NCI-H187 (cell line): Measurements from ENCODE around the gene SDE2.
"Not testable (repeated sequence)": the region's sequence is repeated elsewhere in the genome, so short reads cannot be mapped to it uniquely, and the experiment has no call there.

Source experiments
- DNase-seq, 2 experiments: peaks; one replicate each; lab custom pipeline; 2025; lab: John Stamatoyannopoulos, UW

Gene SDE2

GRCh38 chr1:225975146-225975545, 24.0 kb downstream of the SDE2 start:
- DNase-seq = not testable (repeated sequence)

DNA sequence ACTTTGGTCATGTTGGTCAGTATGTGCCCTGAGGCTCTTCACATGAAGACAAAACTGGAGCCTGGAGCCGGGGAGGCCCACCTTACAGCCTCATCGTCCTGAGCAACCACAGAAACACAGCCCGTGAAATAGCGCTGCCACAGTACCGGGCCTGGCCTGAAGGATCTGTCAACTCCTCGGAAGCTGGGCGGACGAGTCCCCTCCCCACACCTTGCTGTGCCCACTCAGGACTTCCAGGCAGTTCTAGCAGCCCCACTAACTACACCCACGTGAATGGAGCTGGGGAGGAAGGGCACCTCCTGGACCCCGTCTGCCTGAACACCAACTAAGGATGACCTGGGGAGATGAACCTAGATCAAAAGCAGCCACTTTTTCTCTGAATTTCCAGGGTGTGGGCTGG, 24.7 kb downstream of the SDE2 start:
- no peak for DNase-seq

- peak; percentile 22 to 51 for DNase-seq
Observed at GRCh38 chr1:225973158-225973557, 26.0 kb downstream of the SDE2 start.

DNA sequence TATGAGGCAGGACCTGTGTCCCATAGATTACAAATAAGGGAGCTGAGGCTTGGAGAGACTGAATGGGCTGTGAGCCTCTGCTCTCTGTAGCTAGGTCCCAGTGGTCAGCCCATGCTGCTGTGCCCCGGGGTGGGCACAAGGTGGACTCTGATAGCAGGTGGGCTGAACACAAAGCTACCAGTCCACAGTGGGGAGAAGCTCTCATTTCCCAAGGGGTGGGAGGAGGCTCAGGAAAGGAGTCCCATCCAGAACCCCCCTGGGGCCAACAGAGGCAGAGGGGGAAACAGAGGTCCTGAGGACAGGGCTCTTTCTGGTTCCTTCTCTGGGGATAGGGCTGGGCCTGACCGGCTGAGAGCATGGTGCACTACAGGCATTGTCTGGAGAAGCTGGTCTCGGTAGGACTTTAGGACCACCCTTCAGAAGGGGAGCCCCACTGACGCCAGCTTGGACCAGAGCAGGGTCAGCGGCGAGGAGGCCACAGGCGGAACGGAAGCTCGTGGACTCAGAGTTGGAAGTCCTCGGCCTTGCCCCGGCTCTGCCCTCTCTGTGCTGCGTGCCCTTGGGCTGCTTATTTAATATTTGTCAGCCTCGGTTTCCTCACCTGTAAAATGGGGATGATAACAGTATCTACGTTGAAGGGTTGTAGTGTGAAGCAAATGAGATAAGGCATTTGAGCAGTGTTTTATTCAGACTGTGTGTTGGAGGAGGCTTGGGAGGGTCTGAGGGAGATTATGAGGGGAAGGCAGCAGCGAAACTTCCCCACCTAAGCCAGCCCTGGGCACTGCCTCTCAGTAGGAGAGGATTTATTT, 26.6 kb downstream of the SDE2 start:
- DNase-seq = no peak

DNA sequence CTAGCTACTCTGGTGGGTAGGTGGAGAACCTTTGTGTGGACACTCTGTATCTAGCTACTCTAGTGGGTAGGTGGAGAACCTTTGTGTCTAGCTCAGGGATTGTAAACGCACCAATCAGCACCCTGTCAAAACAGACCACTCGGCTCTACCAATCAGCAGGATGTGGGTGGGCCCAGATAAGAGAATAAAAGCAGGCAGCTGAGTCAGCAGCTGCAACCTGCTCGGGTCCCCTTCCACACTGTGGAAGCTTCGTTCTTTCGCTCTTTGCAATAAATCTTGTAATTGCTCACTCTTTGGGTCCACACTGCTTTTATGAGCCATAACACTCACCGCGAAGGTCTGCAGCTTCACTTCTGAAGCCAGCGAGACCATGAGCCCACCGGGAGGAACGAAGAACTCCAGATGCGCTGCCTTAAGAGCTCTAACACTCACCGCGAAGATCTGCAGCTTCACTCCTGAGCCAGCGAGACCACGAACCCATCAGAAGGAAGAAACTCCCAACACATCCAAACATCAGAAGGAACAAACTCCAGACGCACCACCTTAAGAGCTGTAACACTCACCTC, 28.5 kb downstream of the SDE2 start:
- not testable (repeated sequence) for DNase-seq

DNA sequence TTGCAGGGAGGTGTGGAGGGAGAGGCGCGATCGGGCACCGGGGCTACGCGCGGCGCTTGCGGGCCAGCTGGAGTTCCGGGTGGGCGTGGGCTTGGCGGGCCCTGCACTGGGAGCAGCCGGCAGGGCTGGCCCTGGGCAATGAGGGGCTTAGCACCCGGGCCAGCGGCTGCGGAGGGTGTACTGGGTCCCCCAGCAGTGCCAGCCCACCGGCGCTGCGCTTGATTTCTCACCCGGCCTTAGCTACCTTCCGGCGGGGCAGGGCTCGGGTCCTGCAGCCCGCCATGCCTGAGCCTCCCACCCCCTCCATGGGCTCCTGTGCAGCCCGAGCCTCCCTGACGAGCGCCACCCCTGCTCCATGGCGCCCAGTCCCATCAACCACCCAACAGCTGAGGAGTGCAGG, 29.4 kb downstream of the SDE2 start:
- not testable (repeated sequence) for DNase-seq

DNA sequence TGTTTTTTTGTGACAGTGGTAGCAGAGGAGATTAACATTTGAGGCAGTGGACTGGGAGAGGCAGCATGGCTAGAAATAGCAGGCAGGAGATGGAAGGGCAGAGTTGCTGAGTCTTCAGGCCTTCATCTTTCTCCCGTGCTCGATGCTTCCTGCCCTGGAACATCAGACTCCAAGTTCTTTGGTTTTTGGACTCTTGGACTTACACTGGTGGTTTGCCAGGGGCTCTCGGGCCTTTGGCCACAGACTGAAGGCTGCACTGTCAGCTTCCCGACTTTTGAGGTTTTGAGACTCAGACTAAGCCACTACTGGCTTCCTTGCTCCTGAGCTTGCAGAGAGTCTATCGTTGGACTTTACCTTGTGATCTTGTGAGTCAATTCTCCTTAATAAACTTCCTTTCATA, 33.9 kb downstream of the SDE2 start:
- DNase-seq = no peak

DNA sequence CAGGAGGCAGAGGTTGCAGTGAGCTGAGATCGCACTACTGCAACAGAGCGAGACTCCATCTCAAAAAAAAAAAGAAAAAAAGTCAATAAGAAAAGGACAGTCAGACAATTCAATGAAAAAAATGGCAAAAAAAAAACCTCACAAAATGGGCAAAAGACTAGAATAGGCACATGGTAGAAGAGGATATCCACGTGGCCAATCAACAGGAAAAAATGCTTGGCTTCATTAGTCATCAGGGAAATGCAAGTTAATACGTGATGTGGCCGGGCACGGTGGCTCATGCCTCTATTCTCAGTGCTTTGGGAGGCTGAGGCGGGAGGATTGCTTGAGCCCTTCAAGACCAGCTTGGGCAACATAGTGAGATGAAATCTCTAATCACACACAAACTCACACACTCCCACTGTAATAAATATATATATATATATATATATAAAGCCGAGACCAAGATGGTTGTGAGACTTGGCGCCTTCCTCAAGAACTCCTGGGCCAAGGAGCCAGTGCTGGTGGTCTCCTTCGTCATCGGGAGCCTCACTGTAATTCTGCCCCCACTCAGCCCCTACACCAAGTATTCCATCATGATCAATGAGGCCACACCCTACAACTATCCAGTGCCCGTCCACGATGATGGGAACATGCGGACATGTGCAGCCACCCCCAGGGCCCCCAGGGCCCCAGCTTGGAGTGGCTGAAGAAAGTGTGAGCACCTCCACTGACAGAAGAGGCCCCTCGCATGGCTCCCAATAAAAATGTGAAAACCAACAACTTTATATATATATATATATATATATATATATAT, 35.2 kb downstream of the SDE2 start:
- no peak for DNase-seq

DNA sequence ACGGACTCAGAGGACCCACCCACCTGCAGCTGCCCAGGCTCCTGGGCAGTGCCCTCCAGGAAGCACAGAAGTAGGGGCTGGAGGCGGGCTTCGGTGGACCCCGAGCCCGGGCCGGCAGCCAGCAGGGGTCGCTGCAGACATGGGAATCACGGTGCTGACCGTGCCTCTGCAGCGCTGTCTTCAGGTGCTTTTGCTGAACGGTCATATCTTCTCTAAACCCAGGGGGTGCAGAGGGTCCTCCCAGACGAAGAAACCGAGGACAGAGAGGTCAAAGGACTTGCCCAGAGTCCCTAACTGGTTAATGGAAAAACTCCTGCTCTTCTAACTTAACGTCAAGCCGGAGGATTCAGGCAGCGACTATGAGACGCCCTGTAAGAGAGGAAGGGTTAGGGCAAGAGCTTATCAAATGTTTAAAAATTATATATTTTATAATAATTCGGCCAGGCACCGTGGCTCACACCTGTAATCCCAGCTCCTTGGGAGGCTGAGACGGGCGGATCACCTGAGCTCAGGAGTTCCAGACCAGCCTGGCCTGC, 36.6 kb downstream of the SDE2 start:
- DNase-seq = no peak

DNA sequence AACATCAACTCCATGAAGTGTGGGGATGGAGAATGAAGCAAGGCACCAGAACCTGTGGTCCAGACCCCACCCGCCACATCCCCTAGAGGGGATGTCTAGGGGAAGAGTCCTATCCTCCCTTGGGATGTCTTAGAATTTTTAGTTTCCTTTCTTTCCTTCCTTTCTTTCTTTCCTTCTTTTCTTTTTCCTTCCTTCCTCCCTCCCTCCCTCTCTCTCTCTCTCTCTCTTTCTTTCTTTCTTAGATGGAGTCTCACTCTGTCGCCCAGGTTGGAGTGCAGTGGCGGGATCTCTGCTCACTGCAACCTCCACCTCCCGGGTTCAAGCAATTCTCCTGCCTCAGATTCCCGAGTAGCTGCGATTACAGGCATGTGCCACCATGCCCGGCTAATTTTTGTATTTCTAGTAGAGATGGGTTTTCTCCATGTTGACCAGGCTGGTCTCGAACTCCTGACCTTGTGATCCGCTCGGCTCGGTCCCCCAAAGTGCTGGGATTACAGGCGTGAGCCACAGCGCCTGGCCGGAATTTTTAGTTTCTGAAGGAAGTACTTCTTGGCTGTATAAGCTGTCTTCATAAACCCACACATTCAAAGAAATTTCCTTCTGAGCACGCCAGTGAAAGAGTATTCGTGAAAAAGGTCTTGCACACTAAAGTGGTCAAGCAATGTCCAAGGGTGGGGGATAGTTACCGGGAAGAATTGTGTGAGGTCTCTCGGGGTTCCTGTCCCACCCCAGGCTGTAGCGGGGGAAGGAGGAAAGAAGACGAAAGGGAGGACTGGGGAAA, 37.3 kb downstream of the SDE2 start:
- no peak for DNase-seq

DNA sequence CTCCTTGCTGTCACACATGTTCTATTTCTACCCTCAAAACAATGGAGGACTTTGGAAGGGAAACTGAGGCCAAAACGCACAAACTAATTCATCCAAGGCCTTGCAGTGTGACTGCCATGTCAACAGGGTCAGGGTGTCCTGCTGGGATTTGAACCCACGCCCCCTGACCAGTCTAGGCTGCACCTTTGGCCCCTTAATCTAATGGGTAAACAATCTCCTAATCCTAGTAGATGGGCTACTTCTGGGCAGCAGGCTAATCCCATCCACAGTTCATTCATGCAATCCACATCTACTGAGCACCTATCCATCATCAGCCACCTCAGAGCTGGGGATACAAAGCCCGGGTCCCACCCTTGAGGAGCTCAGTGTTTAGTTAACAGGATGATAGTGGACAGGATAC, 41.1 kb downstream of the SDE2 start:
- no peak for DNase-seq

DNA sequence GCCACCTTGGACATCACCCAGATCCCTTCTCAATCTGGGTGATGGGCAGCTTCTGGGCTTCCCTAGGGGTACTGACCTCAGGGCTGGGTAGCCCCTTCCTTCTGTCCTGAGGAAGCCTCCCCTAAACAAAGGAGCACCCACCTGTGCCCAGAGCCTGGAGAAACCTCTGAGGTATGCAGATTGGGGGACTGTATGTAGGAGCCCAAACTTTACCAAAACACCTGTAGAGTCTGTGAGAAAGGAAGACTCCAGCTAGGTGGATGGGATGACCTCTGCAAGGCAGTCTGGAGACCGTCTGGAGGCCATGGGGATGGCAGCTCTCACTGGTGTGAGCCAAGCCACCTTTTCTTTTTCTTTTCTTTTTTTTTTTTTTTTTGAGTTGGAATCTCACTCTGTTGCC, 44.4 kb downstream of the SDE2 start:
- no peak for DNase-seq

DNA sequence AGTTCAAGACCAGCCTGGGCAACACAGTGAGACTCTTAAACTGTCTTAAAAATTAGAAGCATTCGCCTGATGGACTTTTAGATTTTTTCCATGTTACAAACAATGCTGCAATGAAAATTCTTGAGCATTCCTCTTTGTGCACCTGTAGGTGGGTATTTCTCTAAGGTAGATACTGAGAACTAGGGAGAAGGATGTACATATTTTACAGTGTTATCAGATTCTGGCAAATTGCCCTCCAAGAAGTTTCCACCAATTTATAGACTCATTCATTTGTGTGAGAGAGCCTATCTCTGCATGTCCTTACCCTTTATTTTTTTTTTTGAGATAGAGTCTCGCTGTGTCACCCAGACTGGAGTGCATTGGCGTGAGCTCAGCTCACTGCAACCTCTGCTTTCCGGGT, 45.8 kb downstream of the SDE2 start:
- no peak for DNase-seq

DNA sequence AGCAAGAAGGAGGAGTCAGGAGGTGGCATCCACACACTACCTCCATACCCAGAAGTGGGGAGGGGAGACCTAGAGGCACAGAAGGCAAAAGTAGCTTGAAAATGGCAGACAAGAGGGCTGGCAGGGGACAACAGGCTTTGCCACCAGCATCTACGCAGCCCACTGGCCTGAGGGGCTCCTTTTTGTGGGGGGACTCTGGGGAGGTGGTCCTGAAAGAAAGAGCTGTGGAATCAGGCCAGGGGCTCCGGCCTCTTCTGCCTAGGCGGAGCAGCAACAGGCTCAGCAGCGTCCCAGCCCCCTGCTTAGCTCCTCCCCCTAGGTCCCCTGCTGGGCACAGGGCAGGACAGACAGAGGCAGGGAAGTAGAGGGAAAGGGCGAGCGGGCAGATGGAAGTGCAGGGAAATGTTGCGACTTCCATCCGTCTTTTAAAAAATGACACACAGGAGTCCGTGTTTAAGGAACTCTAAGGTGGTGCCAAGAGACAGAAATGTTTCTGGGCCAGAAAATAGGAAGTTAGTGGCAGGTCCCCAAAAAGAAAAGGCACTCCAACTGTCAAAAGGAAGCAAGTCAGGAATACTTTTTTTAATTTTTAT, 48.1 kb downstream of the SDE2 start:
- DNase-seq = no peak

DNA sequence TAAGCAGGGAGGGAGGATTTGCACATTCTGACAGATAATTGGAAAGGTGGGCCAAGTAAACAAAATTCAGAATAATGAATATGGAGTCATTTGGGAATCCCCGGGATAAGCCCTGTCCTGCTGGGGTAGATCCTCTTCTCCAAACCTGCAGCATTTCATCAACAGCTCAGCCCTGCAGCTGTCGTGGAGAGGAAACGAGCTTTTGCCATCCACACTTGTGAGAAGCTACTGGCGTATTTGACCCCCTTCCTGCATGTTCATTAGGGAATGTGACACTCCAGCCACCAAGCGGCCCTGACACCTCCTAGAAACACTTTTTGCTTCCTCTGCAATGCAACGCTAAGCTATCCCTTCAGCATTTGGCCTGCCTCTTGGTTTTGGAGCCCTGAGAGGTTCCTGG, 50.1 kb downstream of the SDE2 start:
- no peak for DNase-seq

GRCh38 chr1:225946803-225947202, 52.3 kb downstream of the SDE2 start:
- no peak for DNase-seq

GRCh38 chr1:225946082-225946620, 53.0 kb downstream of the SDE2 start:
- DNase-seq = no peak

- no peak for DNase-seq
Observed at GRCh38 chr1:225945564-225945963, 53.6 kb downstream of the SDE2 start.

DNA sequence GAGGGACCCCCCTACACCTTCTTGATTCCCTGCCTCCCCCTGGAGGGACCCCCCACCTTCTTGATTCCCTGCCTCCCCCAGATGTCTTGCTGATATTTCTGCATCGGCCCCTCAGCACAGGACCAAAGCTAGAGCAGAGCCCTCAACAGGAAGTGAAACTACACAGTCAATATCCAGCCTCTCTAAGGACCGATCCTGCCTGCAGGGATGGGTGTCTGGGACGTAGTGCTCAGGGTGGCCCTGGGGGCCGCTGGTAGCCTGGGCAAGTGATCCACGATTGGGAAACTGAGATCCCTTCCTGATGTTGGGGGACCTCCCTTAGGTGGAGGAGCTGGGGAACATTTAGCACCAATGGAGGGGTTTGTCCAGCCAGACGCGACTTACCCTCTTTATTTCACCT, 54.2 kb downstream of the SDE2 start:
- DNase-seq = no peak

DNA sequence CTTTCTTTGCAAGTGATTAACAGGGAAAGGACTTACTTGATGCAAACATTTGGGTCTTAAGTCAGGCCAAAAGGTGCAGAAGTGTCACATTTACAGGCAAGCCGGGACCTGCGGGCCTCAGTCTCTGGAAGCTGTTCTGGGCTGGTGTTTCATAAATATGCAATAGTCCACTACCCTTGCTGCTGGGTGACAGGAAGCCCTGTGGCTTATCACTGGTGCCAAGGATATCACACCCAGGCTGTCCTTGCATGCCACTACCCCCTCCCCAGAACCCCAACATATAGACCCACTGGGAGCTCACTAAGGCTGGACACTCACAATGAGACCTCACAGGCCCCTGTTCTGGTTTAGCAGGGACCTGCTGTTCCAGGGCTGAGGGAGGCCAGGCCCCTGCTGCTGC, 54.8 kb downstream of the SDE2 start:
- DNase-seq = no peak

DNA sequence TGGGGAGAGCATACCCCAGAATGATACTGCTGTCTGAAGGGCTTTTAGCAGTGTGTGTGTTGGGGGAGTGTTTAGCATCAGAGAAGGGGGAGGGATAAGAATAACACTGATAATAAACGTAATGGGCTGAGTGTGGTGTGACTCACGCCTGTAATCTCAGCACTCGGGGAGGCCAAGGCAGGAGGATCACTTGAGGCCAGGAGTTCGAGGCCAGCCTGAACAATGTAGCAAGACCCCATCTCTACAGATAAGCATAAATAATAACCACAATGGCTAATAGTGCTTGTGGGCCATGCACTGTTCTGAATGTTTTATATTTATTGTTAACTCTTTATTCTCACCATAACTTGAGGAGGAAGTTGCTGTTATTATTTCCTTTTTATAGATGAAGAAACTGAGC, 55.6 kb downstream of the SDE2 start:
- no peak for DNase-seq
